A673 (cell line): Measurements from ENCODE around the gene ERBIN.

Experiments used
- EZH2 ChIP-seq: fragments of 200-600 bp; sonication (generic); IDR thresholded peaks from 2 replicates; pipeline ENCODE4 v1.6.1; 2017; ENCODE audit warnings: borderline replicate concordance, low read depth, mild to moderate bottlenecking, mixed read lengths, antibody characterized with exemption, low read length; ENCODE audit not compliant: poor library complexity, severe bottlenecking
- TF ChIP-seq, protein P1 (sequence below): fragments of 300-800, 200-600 bp; sonication (generic); conservative IDR thresholded peaks from 2 replicates; pipeline ENCODE4 v1.5.1; 2017; ENCODE audit warnings: low read depth, mild to moderate bottlenecking, antibody characterized with exemption, low read length, moderate library complexity, mixed read lengths

DNA sequence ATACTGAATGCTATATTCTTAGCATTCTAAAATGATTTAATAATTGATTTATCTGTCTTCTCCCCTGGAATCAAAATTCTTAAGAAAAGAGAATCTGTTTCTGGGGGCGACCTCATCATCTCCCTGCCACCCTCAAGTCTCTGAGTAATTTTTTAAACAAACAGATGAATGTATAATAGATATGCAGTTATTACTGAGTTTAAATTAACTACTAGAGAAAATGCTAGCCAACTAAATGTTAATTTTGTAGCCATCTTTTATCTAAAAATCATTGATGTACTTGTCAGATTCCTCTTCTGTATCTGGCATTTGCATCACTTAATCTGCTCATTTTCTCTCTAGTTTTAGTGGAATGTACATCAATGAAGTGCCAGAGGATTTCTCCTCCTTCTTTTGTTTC, 87.5 kb downstream of the ERBIN start:
- TF ChIP-seq, protein P1, sequence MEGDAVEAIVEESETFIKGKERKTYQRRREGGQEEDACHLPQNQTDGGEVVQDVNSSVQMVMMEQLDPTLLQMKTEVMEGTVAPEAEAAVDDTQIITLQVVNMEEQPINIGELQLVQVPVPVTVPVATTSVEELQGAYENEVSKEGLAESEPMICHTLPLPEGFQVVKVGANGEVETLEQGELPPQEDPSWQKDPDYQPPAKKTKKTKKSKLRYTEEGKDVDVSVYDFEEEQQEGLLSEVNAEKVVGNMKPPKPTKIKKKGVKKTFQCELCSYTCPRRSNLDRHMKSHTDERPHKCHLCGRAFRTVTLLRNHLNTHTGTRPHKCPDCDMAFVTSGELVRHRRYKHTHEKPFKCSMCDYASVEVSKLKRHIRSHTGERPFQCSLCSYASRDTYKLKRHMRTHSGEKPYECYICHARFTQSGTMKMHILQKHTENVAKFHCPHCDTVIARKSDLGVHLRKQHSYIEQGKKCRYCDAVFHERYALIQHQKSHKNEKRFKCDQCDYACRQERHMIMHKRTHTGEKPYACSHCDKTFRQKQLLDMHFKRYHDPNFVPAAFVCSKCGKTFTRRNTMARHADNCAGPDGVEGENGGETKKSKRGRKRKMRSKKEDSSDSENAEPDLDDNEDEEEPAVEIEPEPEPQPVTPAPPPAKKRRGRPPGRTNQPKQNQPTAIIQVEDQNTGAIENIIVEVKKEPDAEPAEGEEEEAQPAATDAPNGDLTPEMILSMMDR = no peak
- TF ChIP-seq EZH2 = no peak
